Ishikawa (cell line): Measurements from ENCODE around the gene NFS1.

Experiments
- CEBPB ChIP-seq: IDR thresholded peaks from 2 replicates; pipeline ENCODE4 v1.6.1; 2012
- CREB1 ChIP-seq: IDR thresholded peaks from 2 replicates; pipeline ENCODE4 v1.6.1; 2012; ENCODE audit warnings: low read depth
- EGR1 ChIP-seq: IDR thresholded peaks from 2 replicates; pipeline ENCODE4 v1.6.1; 2012
- EP300 ChIP-seq: IDR thresholded peaks from 2 replicates; pipeline ENCODE4 v1.6.1; 2012; ENCODE audit warnings: borderline replicate concordance
- FOXM1 ChIP-seq: IDR thresholded peaks from 2 replicates; pipeline ENCODE4 v1.6.1; 2012; ENCODE audit warnings: low read depth, borderline replicate concordance
- MAX ChIP-seq: IDR thresholded peaks from 2 replicates; pipeline ENCODE4 v1.6.1; 2012
- NFIC ChIP-seq: IDR thresholded peaks from 2 replicates; pipeline ENCODE4 v1.6.1; 2012
- RAD21 ChIP-seq: IDR thresholded peaks from 2 replicates; pipeline ENCODE4 v1.6.1; 2012; ENCODE audit warnings: low read depth
- TAF1 ChIP-seq: IDR thresholded peaks from 2 replicates; pipeline ENCODE4 v1.6.1; 2012; ENCODE audit warnings: low read depth, mild to moderate bottlenecking
- TCF12 ChIP-seq: IDR thresholded peaks from 2 replicates; pipeline ENCODE4 v1.6.1; 2012; ENCODE audit warnings: low read depth
- TEAD4 ChIP-seq: IDR thresholded peaks from 2 replicates; pipeline ENCODE4 v1.6.1; 2012
- YY1 ChIP-seq: IDR thresholded peaks from 2 replicates; pipeline ENCODE4 v1.6.1; 2012; ENCODE audit warnings: low read depth
- ZBTB7A ChIP-seq: IDR thresholded peaks from 2 replicates; pipeline ENCODE4 v1.6.1; 2012; ENCODE audit warnings: low read depth
- TF ChIP-seq, protein P1 (sequence below): IDR thresholded peaks from 2 replicates; pipeline ENCODE4 v1.6.1; 2012; ENCODE audit warnings: low read depth, mild to moderate bottlenecking
- TF ChIP-seq, protein P2 (sequence below): IDR thresholded peaks from 2 replicates; pipeline ENCODE4 v1.6.1; 2012

Gene NFS1

DNA sequence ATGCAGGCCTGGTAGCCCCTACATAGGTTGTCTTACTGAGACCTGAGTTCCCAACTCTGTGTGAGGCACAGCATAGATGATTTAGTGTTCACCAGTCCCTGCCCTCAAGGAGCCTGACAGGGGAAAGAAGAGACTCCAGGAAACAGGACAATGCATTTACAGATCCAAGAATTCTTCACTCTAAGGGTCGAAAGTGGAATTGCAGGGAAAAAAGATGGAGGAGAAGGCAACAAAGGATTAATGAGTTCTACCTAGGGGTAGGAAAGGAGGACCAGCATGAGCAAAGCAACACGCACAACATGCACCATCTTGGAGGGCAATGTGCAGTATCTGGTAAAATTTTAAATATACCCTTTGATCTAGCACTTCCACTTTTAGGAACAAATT lies 77.6 kb downstream of the NFS1 start:
- TF ChIP-seq MAX: no peak
- no peak for TF ChIP-seq EP300
- no peak for TF ChIP-seq TCF12
- no peak for TF ChIP-seq EGR1
- TF ChIP-seq, protein P1, sequence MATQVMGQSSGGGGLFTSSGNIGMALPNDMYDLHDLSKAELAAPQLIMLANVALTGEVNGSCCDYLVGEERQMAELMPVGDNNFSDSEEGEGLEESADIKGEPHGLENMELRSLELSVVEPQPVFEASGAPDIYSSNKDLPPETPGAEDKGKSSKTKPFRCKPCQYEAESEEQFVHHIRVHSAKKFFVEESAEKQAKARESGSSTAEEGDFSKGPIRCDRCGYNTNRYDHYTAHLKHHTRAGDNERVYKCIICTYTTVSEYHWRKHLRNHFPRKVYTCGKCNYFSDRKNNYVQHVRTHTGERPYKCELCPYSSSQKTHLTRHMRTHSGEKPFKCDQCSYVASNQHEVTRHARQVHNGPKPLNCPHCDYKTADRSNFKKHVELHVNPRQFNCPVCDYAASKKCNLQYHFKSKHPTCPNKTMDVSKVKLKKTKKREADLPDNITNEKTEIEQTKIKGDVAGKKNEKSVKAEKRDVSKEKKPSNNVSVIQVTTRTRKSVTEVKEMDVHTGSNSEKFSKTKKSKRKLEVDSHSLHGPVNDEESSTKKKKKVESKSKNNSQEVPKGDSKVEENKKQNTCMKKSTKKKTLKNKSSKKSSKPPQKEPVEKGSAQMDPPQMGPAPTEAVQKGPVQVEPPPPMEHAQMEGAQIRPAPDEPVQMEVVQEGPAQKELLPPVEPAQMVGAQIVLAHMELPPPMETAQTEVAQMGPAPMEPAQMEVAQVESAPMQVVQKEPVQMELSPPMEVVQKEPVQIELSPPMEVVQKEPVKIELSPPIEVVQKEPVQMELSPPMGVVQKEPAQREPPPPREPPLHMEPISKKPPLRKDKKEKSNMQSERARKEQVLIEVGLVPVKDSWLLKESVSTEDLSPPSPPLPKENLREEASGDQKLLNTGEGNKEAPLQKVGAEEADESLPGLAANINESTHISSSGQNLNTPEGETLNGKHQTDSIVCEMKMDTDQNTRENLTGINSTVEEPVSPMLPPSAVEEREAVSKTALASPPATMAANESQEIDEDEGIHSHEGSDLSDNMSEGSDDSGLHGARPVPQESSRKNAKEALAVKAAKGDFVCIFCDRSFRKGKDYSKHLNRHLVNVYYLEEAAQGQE: no peak
- no peak for TF ChIP-seq NFIC
- no peak for TF ChIP-seq FOXM1
- TF ChIP-seq CREB1: no peak
- no peak for TF ChIP-seq TAF1
- no peak for TF ChIP-seq RAD21
- TF ChIP-seq CEBPB: no peak
- TF ChIP-seq TEAD4: no peak
- no peak for TF ChIP-seq ZBTB7A
- no peak for TF ChIP-seq YY1
- TF ChIP-seq, protein P2, sequence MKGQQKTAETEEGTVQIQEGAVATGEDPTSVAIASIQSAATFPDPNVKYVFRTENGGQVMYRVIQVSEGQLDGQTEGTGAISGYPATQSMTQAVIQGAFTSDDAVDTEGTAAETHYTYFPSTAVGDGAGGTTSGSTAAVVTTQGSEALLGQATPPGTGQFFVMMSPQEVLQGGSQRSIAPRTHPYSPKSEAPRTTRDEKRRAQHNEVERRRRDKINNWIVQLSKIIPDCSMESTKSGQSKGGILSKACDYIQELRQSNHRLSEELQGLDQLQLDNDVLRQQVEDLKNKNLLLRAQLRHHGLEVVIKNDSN: no peak

GRCh38 chr20:35620818-35621559 lies 78.2 kb downstream of the NFS1 start:
- TF ChIP-seq, protein P1: no peak
- no peak for TF ChIP-seq TAF1
- TF ChIP-seq CREB1: no peak
- no peak for TF ChIP-seq NFIC
- TF ChIP-seq YY1: no peak
- no peak for TF ChIP-seq RAD21
- no peak for TF ChIP-seq TEAD4
- TF ChIP-seq EP300: no peak
- TF ChIP-seq, protein P2: no peak
- no peak for TF ChIP-seq EGR1
- TF ChIP-seq CEBPB: no peak
- no peak for TF ChIP-seq FOXM1
- TF ChIP-seq ZBTB7A: no peak
- no peak for TF ChIP-seq TCF12
- TF ChIP-seq MAX: no peak

DNA sequence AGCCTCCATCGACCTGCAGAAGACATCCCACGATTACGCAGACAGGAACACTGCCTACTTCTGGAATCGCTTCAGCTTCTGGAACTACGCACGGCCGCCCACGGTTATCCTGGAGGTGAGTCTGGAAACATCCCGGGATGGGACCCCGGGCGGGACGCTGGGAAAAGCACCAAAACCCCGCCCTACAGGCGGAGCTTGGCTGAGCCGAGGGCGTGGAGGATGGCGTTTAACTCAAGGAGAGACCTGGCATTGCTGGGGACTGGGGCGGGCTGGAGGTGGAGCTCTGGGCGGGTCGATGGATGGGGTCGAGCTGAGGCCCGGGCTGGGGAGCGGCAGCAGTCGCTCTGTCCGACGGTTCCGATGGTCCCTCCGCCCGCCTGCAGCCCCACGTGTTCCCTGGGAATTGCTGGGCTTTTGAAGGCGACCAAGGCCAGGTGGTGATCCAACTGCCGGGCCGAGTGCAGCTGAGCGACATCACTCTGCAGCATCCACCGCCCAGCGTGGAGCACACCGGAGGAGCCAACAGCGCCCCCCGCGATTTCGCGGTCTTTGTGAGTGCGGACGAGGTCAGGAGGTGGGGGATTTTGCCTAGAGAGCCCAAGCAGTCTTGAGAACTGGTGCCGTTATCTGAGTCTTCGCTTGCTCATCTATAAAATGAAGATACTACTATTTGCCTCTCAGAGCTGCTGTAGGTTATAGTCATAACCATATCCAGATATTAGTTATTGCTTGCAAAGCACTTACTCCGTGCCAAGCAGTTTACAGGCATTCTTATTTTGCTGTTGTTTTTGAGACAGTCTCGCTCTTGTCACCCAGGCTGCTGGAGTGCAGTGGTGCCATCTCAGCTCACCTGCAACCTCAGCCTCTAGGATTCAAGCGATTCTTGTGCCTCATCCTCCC lies 79.7 kb downstream of the NFS1 start:
- TF ChIP-seq, protein P2: 0 out of 2 replicates have a peak, but pooled peaks have one; percentile 47
- TF ChIP-seq, protein P1: no peak
- TF ChIP-seq YY1 (0 out of 2 replicates have a peak, but pooled peaks have one; percentile 11), EGR1 (peak; percentile 35; the same call in 1 of the 2 replicates), MAX (peak; percentile 86)
